Activated CD4-positive, alpha-beta T cell treated with anti-CD3 and anti-CD28 coated beads for 36 hours (primary cell): Measurements from ENCODE around the gene C13orf46. TPM values are rescaled to one million over a fixed set of nuclear protein-coding genes. Genes with fewer than 3 reads are reported as not detected.
"Not testable (repeated sequence)": the region's sequence is repeated elsewhere in the genome, so short reads cannot be mapped to it uniquely, and the experiment has no call there.

Experiments
- ATAC-seq: fragments of 200-7000 bp; cut with Tn5 transposase; one replicate; pipeline ENCODE4 v1.10.0; 2021; ENCODE audit warnings: mild to moderate bottlenecking, moderate library complexity
- CTCF ChIA-PET: fragments of 350-600 bp; sonication (Branson Sonifier 250); formaldehyde crosslinking; loops from one replicate; lab custom pipeline; 2021; ENCODE audit warnings: antibody characterized with exemption; lab: Charles Lee
- POLR2A ChIA-PET: fragments of 350-600 bp; sonication (Branson Sonifier 250); formaldehyde crosslinking; loops from one replicate; lab custom pipeline; 2021; ENCODE audit warnings: antibody characterized with exemption, inconsistent platforms; lab: Charles Lee
- DNase-seq: peaks from one replicate; pipeline ENCODE4 v3.0.0-alpha.2; 2020
- H3K27ac Mint-ChIP-seq: one replicate; pipeline ENCODE4 v1.8.0; 2021; ENCODE audit warnings: mixed read lengths
- H3K27me3 Mint-ChIP-seq: one replicate; pipeline ENCODE4 v1.8.0; 2021; ENCODE audit warnings: mixed read lengths
- H3K36me3 Mint-ChIP-seq: one replicate; pipeline ENCODE4 v1.8.0; 2021; ENCODE audit warnings: low read depth, mixed read lengths
- H3K4me1 Mint-ChIP-seq: one replicate; pipeline ENCODE4 v1.8.0; 2021; ENCODE audit warnings: mixed read lengths
- H3K4me3 Mint-ChIP-seq: one replicate; pipeline ENCODE4 v1.8.0; 2021; ENCODE audit warnings: mild to moderate bottlenecking, moderate library complexity, mixed read lengths
- H3K9me3 Mint-ChIP-seq: one replicate; pipeline ENCODE4 v1.8.0; 2021; ENCODE audit warnings: low read depth, mixed read lengths
- intact Hi-C, 2 experiments: fragments of 100-400 bp; cut with DNase I in 1 of 2; cut with micrococcal nuclease in 1 of 2; formaldehyde crosslinking; loops; one replicate each; pipeline versions ENCODE4 v1.14.2 to v1.15.1; 2022 to 2024; cut with DNase I, micrococcal nuclease
- total RNA-seq, 2 experiments: library from RNA; stranded (reverse); gene quantifications; one replicate each; pipeline ENCODE4 v1.2.3, GENCODE V29; 2021

C13orf46 gene
- total RNA-seq, 2 experiments from 2014 or later: 1.6 to 2.2 TPM

DNA sequence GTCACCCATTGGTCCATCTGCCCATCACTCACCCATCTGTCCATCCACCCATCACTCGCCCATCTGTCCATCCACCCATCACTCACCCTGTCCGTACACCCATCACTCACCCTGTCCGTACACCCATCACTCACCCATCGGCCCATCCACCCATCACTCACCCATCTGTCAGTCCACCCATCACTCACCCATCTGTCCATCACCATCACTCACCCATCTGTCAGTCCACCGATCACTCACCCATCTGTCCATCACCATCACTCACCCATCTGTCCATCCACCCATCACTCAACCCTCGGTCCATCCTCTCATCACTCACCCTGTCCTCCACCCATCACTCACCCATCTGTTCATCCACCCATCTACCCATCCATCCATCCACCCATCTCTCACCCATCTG lies 15.0 kb upstream of the C13orf46 start:
- H3K9me3 Mint-ChIP-seq, H3K4me3 Mint-ChIP-seq, intact Hi-C loops, H3K4me1 Mint-ChIP-seq, ATAC-seq, POLR2A ChIA-PET, CTCF ChIA-PET, H3K27me3 Mint-ChIP-seq, H3K27ac Mint-ChIP-seq: not testable (repeated sequence)
- DNase-seq: peak; percentile 2
- peaks cover 33% of the 10 kb centered on the region for H3K36me3 Mint-ChIP-seq

DNA sequence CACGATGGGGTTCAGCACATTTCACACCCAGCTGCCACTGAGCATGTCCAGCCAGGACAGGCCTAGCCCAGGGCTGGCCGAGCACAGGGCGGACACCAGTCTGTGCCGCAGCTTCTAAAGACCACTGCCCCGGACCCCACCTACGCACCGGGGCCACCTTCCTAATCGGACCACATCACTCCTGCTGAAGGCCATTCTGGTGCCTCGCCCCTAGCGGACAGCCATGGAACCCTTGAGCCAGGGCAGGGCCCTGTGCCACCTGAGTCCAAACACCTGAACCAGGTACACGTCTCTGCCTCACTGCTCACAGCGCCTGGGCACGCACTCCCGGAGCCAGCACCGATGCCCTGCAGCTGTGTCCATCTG lies 8.4 kb upstream of the C13orf46 start:
- no peaks in the 10 kb centered on the region for H3K9me3 Mint-ChIP-seq
- no peak overlapping the region for H3K4me3 Mint-ChIP-seq
- intact Hi-C loops: no loop called here
- no peak for ATAC-seq
- peaks cover 29% of the 10 kb centered on the region for H3K36me3 Mint-ChIP-seq
- H3K27ac Mint-ChIP-seq: no peak overlapping the region
- peak; percentile 2 for DNase-seq
- H3K4me1 Mint-ChIP-seq: no peaks in the 10 kb centered on the region
- CTCF ChIA-PET: no interaction called here
- no peaks in the 10 kb centered on the region for H3K27me3 Mint-ChIP-seq
- POLR2A ChIA-PET: no interaction called here

DNA sequence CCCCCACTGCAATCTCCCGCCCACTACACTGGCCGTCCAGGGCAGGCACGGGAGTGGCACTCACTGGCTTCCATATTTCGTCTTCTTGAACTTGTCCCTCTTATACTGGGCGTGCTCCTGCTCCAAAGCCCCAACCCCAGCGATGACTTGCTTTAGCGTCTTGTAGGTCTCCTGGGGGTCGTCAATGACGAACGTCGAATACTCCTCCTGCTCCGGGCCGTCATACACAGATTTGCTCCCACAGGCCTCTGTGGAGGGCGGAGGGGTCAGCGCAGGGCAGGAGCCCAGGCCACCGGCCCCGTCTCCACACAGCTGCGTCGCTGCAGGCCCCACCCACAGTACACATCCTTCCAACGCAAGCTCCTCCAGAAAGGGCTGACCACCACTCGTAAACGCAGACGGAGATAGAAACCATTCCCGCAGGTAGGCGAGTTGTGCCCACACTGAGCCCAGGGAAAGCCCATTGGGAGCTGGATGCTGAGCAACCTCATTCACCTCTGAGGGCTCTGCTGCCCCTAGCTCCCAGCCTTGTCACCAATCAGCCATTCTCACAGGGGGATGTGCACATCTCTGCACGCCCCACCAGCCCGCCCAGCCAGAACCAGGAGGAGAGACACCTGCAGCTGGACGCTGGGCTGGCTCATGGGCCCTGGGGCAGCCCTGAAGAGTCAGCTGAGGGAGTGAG lies 7.9 kb upstream of the C13orf46 start:
- intact Hi-C loops: no loop called here
- POLR2A ChIA-PET: no interaction called here
- no peaks in the 10 kb centered on the region for H3K4me1 Mint-ChIP-seq
- H3K27ac Mint-ChIP-seq: no peak overlapping the region
- DNase-seq (peak; percentile 4), ATAC-seq (no peak)
- H3K9me3 Mint-ChIP-seq: no peaks in the 10 kb centered on the region
- peaks cover 29% of the 10 kb centered on the region for H3K36me3 Mint-ChIP-seq
- no peaks in the 10 kb centered on the region for H3K27me3 Mint-ChIP-seq
- CTCF ChIA-PET: no interaction called here
- H3K4me3 Mint-ChIP-seq: no peak overlapping the region

DNA sequence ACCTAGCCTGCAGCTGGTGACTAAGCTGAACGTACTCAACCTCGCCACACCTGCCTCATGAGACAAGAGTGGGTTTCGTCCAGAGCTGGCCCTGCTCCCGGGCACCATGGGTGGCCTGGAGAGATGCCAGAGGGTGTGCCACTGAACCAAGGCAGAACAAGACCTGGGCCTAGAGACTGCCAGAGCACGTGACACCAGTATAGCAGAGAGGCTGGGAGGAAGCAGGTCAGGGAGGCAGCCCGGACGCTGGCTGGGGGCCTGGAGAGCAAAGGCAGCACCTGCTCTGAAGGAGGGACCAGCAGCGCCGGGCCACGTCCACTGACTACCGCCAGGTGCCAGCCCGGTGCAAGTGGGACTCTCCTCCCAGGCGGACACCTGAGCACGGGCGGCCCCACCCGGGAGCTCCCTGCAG lies 7.3 kb upstream of the C13orf46 start:
- ATAC-seq (no peak), DNase-seq (peak; percentile 2)
- Mint-ChIP-seq H3K36me3 (peaks cover 29% of the 10 kb centered on the region), H3K9me3 (no peaks in the 10 kb centered on the region), H3K27me3 (no peaks in the 10 kb centered on the region), H3K4me3 (no peak overlapping the region), H3K4me1 (no peaks in the 10 kb centered on the region), H3K27ac (no peak overlapping the region)
- CTCF ChIA-PET: no interaction called here
- intact Hi-C loops: no loop called here
- POLR2A ChIA-PET: no interaction called here

DNA sequence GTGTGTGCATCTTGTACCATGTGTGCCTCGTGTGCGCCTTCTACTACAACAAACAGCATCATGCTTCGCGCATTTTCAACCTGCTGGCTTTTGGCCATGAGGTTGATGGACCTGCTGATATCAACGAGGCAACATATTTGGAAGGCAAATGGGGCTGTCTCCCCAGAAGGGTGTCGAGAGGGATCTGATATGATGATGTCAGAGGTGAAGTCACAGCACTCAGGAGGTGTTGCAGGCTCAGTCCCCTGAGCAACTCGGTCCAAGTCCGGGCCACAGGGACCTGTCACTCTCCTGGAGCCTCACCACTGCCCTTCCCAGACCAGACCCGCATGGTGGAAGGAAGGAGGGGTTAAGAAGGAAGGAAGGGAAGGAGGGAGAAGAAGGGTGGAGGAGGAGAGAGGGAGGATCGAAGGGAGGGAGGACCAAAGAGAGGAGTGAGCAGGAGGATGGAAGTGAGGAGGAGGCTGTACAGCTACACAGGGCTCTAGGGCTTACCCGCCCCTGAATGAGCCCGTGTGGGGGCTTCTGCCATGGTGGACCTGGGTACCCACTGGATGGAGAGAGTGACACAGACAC lies 6.7 kb upstream of the C13orf46 start:
- ChIA-PET POLR2A (no interaction called here), CTCF (no interaction called here)
- ATAC-seq (no peak), DNase-seq (no peak)
- intact Hi-C loops: no loop called here
- Mint-ChIP-seq H3K27ac (no peak overlapping the region), H3K4me1 (no peaks in the 10 kb centered on the region), H3K4me3 (no peak overlapping the region), H3K36me3 (peaks cover 33% of the 10 kb centered on the region), H3K27me3 (no peaks in the 10 kb centered on the region), H3K9me3 (no peaks in the 10 kb centered on the region)

DNA sequence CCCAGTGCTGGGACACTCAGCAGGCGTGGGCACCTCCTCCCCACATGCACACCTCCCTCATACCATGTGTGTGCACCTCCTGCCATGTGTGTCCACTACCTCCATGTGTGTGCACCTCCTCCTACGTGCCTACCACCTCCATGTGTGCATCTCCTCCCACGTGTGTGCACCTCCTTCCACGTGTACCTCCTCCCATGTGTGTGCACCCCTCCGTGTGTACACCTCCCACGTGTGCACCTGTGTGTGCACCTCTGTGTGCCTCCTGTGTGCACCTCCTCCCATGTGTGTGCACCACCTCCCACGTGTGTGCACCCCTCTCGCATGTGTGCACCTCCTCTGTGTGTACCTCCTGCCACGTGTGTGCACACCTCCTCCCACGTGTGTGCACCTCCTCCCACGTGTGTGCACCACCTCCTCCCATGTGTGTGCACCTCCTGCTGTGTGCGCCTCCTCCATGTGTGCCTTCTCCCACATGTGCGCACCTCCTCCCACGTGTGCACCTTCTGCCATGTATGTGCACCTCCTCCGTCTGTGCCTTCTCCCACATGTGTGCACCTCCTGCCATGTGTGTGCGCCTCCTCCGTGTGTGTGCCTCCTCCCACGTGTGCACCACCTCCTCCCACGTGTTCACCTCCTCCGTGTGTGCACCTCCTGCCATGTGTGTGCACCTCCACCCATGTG lies 6.1 kb upstream of the C13orf46 start:
- Mint-ChIP-seq H3K4me1 (no peaks in the 10 kb centered on the region), H3K36me3 (peaks cover 33% of the 10 kb centered on the region), H3K4me3 (no peak overlapping the region), H3K27ac (no peak overlapping the region), H3K9me3 (no peaks in the 10 kb centered on the region), H3K27me3 (no peaks in the 10 kb centered on the region)
- ATAC-seq (no peak), DNase-seq (peak; percentile 1)
- CTCF ChIA-PET: no interaction called here
- POLR2A ChIA-PET: no interaction called here
- intact Hi-C loops: no loop called here

DNA sequence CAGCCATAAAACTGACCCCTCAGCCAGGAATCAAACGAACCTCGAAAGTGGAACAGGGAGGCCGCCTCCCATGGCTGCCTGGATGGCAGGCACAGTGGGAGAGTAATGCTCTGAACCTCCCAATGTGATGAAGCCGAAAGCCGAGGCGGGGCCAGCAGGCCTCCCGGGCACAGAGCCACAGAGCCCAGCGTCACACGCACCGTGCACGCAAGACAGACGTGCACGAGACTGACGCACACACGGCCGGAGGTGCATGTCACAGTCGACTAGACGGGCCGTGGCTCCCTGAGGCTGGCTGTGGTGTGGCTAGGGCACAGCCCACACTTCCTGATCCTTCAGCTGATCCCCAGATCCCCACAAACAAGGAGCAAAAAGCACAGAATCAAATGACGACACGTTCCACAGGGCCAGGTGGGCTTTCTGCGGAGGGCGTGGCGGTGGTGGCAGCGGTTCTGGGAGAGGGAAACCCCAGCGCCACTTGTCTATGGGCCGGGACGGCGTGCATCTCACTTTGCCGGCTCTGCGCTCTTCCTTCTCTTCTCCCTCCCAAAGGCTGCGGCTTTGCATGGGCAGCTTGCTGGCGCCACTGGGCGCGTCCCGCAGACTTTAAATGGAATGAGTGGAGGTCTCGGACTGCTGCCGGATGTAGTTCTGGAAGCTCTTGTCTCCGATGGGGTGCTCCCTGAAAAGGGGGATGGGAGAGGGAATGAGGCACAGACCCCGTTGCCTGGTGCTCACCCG lies 5.0 kb upstream of the C13orf46 start:
- no peak overlapping the region for H3K4me3 Mint-ChIP-seq
- ATAC-seq (no peak), DNase-seq (peak; percentile 2)
- POLR2A ChIA-PET: no interaction called here
- H3K9me3 Mint-ChIP-seq: no peaks in the 10 kb centered on the region
- CTCF ChIA-PET: interaction anchor here (0.7 kb wide), 1 partner anchor 220 kb away, joined by 3 read pairs; no protein-coding TSS in a partner anchor
- H3K27me3 Mint-ChIP-seq: no peaks in the 10 kb centered on the region
- no peak overlapping the region for H3K27ac Mint-ChIP-seq
- intact Hi-C loops: no loop called here
- H3K36me3 Mint-ChIP-seq: peaks cover 33% of the 10 kb centered on the region
- no peaks in the 10 kb centered on the region for H3K4me1 Mint-ChIP-seq

DNA sequence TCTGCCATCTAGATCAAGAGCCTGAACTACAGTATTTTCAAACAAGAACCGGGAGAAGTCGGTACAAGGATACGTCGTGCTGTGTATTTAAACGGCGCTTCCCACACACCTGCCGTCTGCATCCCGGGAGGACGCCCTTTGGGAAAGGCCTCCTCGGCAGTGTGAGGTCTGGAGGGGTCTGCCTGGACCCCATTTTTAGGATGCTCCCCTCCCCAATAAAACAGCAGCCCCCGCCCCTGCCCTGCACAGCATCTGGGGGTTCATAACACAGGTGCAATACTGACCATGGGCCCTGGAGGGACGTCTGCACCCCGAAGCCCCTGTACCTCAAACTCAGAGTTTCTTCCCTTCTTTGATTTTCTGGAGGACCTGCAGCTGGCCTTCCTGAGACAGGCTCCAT lies 4.1 kb upstream of the C13orf46 start:
- POLR2A ChIA-PET: no interaction called here
- DNase-seq (no peak), ATAC-seq (no peak)
- intact Hi-C loops: no loop called here
- Mint-ChIP-seq H3K36me3 (peaks cover 34% of the 10 kb centered on the region), H3K27ac (no peak overlapping the region), H3K27me3 (no peaks in the 10 kb centered on the region), H3K9me3 (no peaks in the 10 kb centered on the region), H3K4me1 (no peaks in the 10 kb centered on the region), H3K4me3 (no peak overlapping the region)
- CTCF ChIA-PET: interaction anchor here (0.7 kb wide), 1 partner anchor 221 kb away, joined by 3 read pairs; no protein-coding TSS in a partner anchor

DNA sequence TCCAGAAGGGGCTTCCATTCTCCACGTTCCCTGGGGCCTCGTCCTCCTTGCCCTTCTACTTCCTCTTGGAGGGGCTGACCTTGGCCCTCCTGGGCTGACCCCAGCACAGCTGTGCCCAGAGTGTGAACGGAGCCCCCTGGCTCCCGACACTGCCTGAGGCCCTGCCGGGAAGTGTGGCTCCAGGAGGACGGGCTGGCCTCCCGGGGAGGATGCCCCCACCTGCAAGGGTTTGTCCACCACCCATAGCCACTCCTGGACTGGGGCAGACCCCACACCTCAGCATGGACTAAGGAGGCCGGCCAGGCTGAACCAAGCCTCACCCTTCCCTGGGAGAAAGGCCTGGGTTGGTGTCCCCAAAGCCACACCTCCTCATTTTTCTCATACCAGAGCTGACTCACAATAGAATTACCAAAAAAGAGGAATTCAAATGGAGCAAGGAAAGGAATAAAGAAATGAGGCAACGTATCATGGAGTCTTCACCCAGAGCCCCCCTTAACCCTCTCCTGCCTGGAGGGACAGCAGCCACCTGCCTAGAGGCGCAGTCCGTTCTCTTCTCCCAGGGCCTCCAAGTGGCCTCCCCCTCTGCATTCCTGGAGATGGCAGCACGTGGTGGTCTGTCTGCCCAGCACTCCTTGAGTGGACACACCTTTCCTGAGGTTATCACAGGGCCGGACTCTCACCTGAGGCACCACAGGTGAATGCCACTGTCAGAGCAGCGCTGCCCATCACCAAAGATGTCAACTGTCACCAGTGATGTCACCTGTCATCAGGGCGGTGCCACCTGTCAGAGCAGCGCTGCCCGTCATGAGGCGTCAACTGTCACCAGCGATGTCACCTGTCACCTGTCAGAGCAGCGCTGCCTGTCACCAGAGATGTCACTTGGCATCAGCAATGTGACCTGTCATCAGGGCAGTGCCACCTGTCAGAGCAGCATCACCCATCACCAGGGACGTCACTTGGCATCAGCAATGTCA lies 3.1 kb upstream of the C13orf46 start:
- ATAC-seq: no peak
- intact Hi-C loops: no loop called here
- H3K4me1 Mint-ChIP-seq: no peaks in the 10 kb centered on the region
- POLR2A ChIA-PET: no interaction called here
- CTCF ChIA-PET: interaction anchor here (0.6 kb wide), 1 partner anchor 185 kb away, joined by 3 read pairs; no protein-coding TSS in a partner anchor
- no peak overlapping the region for H3K4me3 Mint-ChIP-seq
- no peak overlapping the region for H3K27ac Mint-ChIP-seq
- no peaks in the 10 kb centered on the region for H3K27me3 Mint-ChIP-seq
- H3K9me3 Mint-ChIP-seq: no peaks in the 10 kb centered on the region
- peaks cover 31% of the 10 kb centered on the region for H3K36me3 Mint-ChIP-seq
- no peak for DNase-seq

DNA sequence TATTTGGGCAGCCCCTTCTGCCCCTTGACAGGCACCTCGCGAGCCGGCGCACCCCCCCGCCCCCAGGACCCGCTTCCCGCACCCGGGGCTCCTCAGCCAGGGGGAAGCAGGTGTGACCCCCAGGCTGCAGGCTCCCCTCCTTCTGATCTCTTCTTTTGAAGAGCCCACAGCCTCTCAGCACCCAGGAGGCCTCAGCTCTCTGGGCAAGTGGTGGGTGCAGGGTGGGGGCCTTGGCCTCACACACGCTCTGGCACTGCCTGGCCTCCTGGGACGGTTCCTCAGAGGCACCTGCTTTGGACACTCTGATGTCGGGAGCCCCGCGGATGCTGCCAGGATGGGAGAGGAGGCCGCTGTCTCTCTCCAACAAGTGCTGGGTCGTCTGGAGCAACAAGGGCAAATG lies 1.5 kb upstream of the C13orf46 start:
- CTCF ChIA-PET: no interaction called here
- POLR2A ChIA-PET: no interaction called here

More for the DNA sequence above, 1.5 kb upstream of the C13orf46 start:
- no peaks in the 10 kb centered on the region for H3K27me3 Mint-ChIP-seq
- no peaks in the 10 kb centered on the region for H3K9me3 Mint-ChIP-seq
- no peak overlapping the region for H3K4me3 Mint-ChIP-seq
- ATAC-seq (no peak), DNase-seq (no peak)
- intact Hi-C loops: no loop called here
- no peak overlapping the region for H3K27ac Mint-ChIP-seq
- H3K36me3 Mint-ChIP-seq: peaks cover 24% of the 10 kb centered on the region
- no peaks in the 10 kb centered on the region for H3K4me1 Mint-ChIP-seq
